ACC112 (cell line): ENCODE measurements around the gene FKBP3.

Experiments used
- H2AFZ ChIP-seq: fragments of 200-600 bp; sonication (generic); one replicate; pipeline ENCODE4 v1.6.0; 2017; ENCODE audit warnings: antibody characterized with exemption, low read length; ENCODE audit not compliant: unreplicated experiment
- H3K27ac ChIP-seq: fragments of 200-600 bp; sonication (generic); 2 replicates; pipeline ENCODE4 v1.5.1; 2014; ENCODE audit warnings: low read depth, mild to moderate bottlenecking, antibody characterized with exemption, low read length, moderate library complexity
- H3K27me3 ChIP-seq: fragments of 200-600 bp; sonication (generic); 2 replicates; pipeline ENCODE4 v1.6.1; 2014; ENCODE audit warnings: mild to moderate bottlenecking, antibody characterized with exemption, low read length, moderate library complexity, mixed read lengths; ENCODE audit not compliant: insufficient read depth
- H3K36me3 ChIP-seq: fragments of 200-600 bp; sonication (generic); 2 replicates; pipeline ENCODE4 v1.6.1; 2016; ENCODE audit warnings: mild to moderate bottlenecking, antibody characterized with exemption, low read length, moderate library complexity, mixed read lengths; ENCODE audit not compliant: insufficient read depth
- H3K4me1 ChIP-seq: fragments of 200-600 bp; sonication (generic); one replicate; pipeline ENCODE4 v1.6.1; 2016; ENCODE audit warnings: low read length, mixed read lengths; ENCODE audit not compliant: insufficient read depth, unreplicated experiment, control insufficient read depth
- H3K4me3 ChIP-seq: fragments of 200-600 bp; sonication (generic); 2 replicates; pipeline ENCODE4 v1.5.1; 2014; ENCODE audit warnings: mild to moderate bottlenecking, low read depth, low read length
- H3K79me2 ChIP-seq: fragments of 200-600 bp; sonication (generic); one replicate; pipeline ENCODE4 v1.6.0; 2016; ENCODE audit warnings: low read length; ENCODE audit not compliant: control insufficient read depth, unreplicated experiment, insufficient read depth

Gene FKBP3

GRCh38 chr14:45112896-45113781 is 21.1 kb downstream of the FKBP3 start:
- peaks cover 5% of the 10 kb centered on the region for H3K79me2 ChIP-seq
- H3K4me3 ChIP-seq: no peak overlapping the region
- no peaks in the 10 kb centered on the region for H3K27me3 ChIP-seq
- H2AFZ ChIP-seq: no peak overlapping the region
- H3K36me3 ChIP-seq: peaks cover 67% of the 10 kb centered on the region
- H3K4me1 ChIP-seq: peaks cover 5% of the 10 kb centered on the region
- peak overlapping the region; percentile 40 for H3K27ac ChIP-seq

- Histone ChIP-seq H3K27me3 (no peaks in the 10 kb centered on the region), H2AFZ (no peak overlapping the region), H3K27ac (no peak overlapping the region), H3K4me3 (no peak overlapping the region), H3K36me3 (peaks cover 39% of the 10 kb centered on the region), H3K79me2 (peaks cover 20% of the 10 kb centered on the region), H3K4me1 (no peaks in the 10 kb centered on the region)
Measured at GRCh38 chr14:45104561-45104960, 29.7 kb downstream of the FKBP3 start.

- no peaks in the 10 kb centered on the region for H3K27me3 ChIP-seq
- H3K36me3 ChIP-seq: peaks cover 37% of the 10 kb centered on the region
- H3K4me3 ChIP-seq: no peak overlapping the region
- H3K79me2 ChIP-seq: peaks cover 22% of the 10 kb centered on the region
- no peak overlapping the region for H2AFZ ChIP-seq
- no peak overlapping the region for H3K27ac ChIP-seq
- no peaks in the 10 kb centered on the region for H3K4me1 ChIP-seq
Measured at GRCh38 chr14:45103806-45104205, 30.5 kb downstream of the FKBP3 start.

- Histone ChIP-seq H3K27me3 (no peaks in the 10 kb centered on the region), H2AFZ (no peak overlapping the region), H3K27ac (no peak overlapping the region), H3K4me3 (no peak overlapping the region), H3K36me3 (peaks cover 34% of the 10 kb centered on the region), H3K4me1 (peaks cover 10% of the 10 kb centered on the region), H3K79me2 (peaks cover 70% of the 10 kb centered on the region)
Measured at GRCh38 chr14:45096218-45096617, 38.1 kb downstream of the FKBP3 start.

- no peaks in the 10 kb centered on the region for H3K27me3 ChIP-seq
- peaks cover 21% of the 10 kb centered on the region for H3K4me1 ChIP-seq
- H2AFZ ChIP-seq: no peak overlapping the region
- peaks cover 25% of the 10 kb centered on the region for H3K36me3 ChIP-seq
- H3K4me3 ChIP-seq: no peak overlapping the region
- H3K79me2 ChIP-seq: peaks cover 71% of the 10 kb centered on the region
- no peak overlapping the region for H3K27ac ChIP-seq
Measured at GRCh38 chr14:45095143-45095542, 39.1 kb downstream of the FKBP3 start.

GRCh38 chr14:45094275-45094674 is 40.0 kb downstream of the FKBP3 start:
- no peak overlapping the region for H3K27ac ChIP-seq
- H2AFZ ChIP-seq: no peak overlapping the region
- H3K4me3 ChIP-seq: no peak overlapping the region
- H3K4me1 ChIP-seq: peaks cover 30% of the 10 kb centered on the region
- H3K36me3 ChIP-seq: peaks cover 25% of the 10 kb centered on the region
- H3K27me3 ChIP-seq: no peaks in the 10 kb centered on the region
- H3K79me2 ChIP-seq: peaks cover 78% of the 10 kb centered on the region

- Histone ChIP-seq H3K27me3 (no peaks in the 10 kb centered on the region), H3K4me1 (peaks cover 44% of the 10 kb centered on the region), H3K27ac (peak overlapping the region; percentile 19), H3K79me2 (peaks cover 90% of the 10 kb centered on the region), H3K4me3 (no peak overlapping the region), H2AFZ (no peak overlapping the region), H3K36me3 (peaks cover 8% of the 10 kb centered on the region)
Measured at GRCh38 chr14:45091710-45092109, 42.6 kb downstream of the FKBP3 start.

- Histone ChIP-seq H3K27ac (peak overlapping the region; percentile 15; the same call in 1 of the 2 replicates), H3K27me3 (no peaks in the 10 kb centered on the region), H3K4me3 (no peak overlapping the region), H3K79me2 (peaks cover 94% of the 10 kb centered on the region), H3K4me1 (peaks cover 47% of the 10 kb centered on the region), H2AFZ (no peak overlapping the region), H3K36me3 (no peaks in the 10 kb centered on the region)
Measured at GRCh38 chr14:45089813-45090212, 44.5 kb downstream of the FKBP3 start.

- H3K27me3 ChIP-seq: no peaks in the 10 kb centered on the region
- no peaks in the 10 kb centered on the region for H3K36me3 ChIP-seq
- no peak overlapping the region for H2AFZ ChIP-seq
- peaks cover 59% of the 10 kb centered on the region for H3K79me2 ChIP-seq
- peaks cover 24% of the 10 kb centered on the region for H3K4me1 ChIP-seq
- peak overlapping the region; percentile 96 for H3K4me3 ChIP-seq
- peak overlapping the region; percentile 55 for H3K27ac ChIP-seq
Measured at GRCh38 chr14:45084946-45085346, 49.3 kb downstream of the FKBP3 start.

GRCh38 chr14:45083976-45084722 is 50.1 kb downstream of the FKBP3 start, which contains the start of gene PRPF39:
PRPF39 (plus strand) TSS chr14:45084116; CDS start chr14:45095240, 11,124 bp downstream.
- H3K4me1 ChIP-seq: peaks cover 16% of the 10 kb centered on the region

More at GRCh38 chr14:45083976-45084722, 50.1 kb downstream of the FKBP3 start, which contains the start of gene PRPF39:
- Histone ChIP-seq H3K79me2 (peaks cover 51% of the 10 kb centered on the region), H3K36me3 (no peaks in the 10 kb centered on the region), H3K27me3 (no peaks in the 10 kb centered on the region), H2AFZ (peak within 1 kb of the TSS; percentile 93), H3K27ac (peak within 1 kb of the TSS; percentile 55), H3K4me3 (peak within 1 kb of the TSS; percentile 96)
